Astrocyte of the cerebellum (primary cell): ENCODE measurements around the gene YKT6.
A peak's percentile ranks its signal among the peaks of the same experiment; 100 is the strongest.
"Not testable (repeated sequence)": the region's sequence is repeated elsewhere in the genome, so short reads cannot be mapped to it uniquely, and the experiment has no call there.

Source experiments
- DNase-seq: peaks from one replicate; pipeline ENCODE4 v3.0.0-alpha.2; 2011; ENCODE audit warnings: low read depth
- H3K4me3 ChIP-seq: 2 replicates; pipeline ENCODE4 v1.5.1; 2011; ENCODE audit warnings: mild to moderate bottlenecking, low read depth, low read length, moderate library complexity
- in situ Hi-C: cut with HindIII; loops from 2 replicates; pipeline ENCODE4 v1.10.0; 2017; ENCODE audit warnings: low sequenced_read_pairs
- TF ChIP-seq, protein P1 (sequence below): IDR thresholded peaks from 2 replicates; pipeline ENCODE4 v1.5.1; 2012; ENCODE audit warnings: low read length, low read depth, moderate library complexity, mild to moderate bottlenecking; ENCODE audit errors: missing control alignments

The YKT6 gene

DNA sequence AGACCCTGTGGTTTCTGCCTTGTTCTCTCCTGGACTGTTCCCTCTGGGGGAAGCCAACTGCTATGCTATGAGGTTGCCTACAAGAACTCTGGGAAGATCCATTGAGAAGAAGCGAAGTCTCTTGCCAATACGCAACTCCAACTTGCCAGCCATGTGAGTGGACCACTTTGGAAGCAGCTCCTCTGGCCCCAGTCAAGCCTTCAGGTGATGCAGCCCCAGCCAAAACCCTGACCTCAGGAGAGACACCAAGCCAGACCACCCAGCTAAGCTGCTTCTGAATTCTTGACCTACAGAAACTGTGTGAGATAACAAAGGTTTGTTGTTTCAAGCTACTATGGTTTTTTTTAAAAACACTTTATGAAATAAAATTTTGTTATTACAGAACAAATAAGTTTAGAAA lies 39.4 kb upstream of the YKT6 start:
- TF ChIP-seq, protein P1, sequence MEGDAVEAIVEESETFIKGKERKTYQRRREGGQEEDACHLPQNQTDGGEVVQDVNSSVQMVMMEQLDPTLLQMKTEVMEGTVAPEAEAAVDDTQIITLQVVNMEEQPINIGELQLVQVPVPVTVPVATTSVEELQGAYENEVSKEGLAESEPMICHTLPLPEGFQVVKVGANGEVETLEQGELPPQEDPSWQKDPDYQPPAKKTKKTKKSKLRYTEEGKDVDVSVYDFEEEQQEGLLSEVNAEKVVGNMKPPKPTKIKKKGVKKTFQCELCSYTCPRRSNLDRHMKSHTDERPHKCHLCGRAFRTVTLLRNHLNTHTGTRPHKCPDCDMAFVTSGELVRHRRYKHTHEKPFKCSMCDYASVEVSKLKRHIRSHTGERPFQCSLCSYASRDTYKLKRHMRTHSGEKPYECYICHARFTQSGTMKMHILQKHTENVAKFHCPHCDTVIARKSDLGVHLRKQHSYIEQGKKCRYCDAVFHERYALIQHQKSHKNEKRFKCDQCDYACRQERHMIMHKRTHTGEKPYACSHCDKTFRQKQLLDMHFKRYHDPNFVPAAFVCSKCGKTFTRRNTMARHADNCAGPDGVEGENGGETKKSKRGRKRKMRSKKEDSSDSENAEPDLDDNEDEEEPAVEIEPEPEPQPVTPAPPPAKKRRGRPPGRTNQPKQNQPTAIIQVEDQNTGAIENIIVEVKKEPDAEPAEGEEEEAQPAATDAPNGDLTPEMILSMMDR: no peak
- in situ Hi-C loops: no loop called here
- DNase-seq: no peak
- H3K4me3 ChIP-seq: no peak overlapping the region

DNA sequence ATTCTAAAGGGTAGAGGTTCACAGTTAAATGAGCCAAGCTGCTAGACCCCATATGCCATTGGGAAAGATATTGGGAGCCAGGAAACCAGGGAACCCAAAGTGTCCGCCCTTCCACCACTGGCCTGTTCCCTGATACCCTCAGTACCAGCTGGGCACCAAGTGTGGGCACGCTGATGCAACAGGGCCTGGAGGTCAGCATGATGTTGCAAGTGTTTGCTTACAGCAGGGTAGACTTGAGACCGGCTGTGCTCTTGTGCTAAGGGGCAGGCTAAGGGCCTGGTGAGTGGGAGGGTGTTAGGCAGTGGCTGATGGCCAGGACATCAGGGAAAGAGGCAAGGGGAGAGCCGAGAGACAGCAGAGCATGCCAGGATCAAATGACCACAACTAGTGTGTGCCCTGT lies 38.6 kb upstream of the YKT6 start:
- DNase-seq: no peak
- in situ Hi-C loops: no loop called here
- no peak overlapping the region for H3K4me3 ChIP-seq
- TF ChIP-seq, protein P1: no peak

DNA sequence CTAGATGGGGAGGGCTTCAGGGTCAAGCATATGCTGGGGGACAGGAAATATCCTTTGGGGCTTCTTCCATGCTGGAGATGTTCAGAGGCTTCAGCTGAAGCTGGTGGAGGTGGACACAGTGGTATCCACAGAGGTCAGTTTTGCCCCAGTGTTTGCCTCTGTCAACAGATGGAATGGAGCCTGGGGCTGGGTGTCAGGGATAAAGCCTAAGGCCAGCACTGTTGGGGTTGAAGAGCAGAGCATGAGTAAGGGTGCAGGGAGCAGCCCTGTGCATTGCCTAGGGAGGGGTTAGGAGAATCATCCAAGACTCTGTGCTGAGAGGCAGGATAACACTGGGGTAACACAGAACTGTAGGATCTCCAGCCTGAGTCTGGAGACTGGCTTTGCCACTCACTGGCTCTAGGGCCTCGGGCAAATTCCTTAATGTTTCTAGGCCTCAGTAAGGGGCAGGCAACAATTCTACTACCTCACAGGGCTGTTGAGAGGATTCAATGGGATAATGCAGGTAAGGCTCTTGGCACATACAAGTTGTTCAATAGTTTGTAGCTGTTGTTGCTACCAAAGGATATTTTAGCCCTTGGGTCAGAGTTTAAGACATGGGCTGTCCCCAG lies 37.9 kb upstream of the YKT6 start:
- TF ChIP-seq, protein P1: no peak
- in situ Hi-C loops: no loop called here
- no peak for DNase-seq
- no peak overlapping the region for H3K4me3 ChIP-seq

DNA sequence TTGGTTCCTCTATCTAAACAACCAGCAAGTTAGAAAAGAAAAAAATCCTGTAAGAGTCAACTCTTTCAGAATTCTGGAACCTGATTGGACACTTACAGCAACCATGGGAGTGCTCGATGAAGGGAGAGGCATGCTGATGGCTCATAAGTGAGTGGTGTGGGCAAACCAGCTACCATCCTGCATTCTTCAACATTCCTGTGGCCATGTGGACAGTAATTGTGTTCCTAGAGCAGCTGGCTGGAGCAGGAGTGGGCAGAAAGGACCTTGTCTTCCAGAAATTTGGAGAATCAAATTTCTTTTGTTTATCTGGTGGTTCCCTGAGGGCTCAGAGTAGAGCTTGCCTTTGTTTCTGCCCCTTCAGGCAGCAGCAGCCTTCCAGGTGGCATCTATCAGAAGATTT lies 37.2 kb upstream of the YKT6 start:
- peak; percentile 81 for DNase-seq
- TF ChIP-seq, protein P1: no peak
- in situ Hi-C loops: no loop called here
- no peak overlapping the region for H3K4me3 ChIP-seq

DNA sequence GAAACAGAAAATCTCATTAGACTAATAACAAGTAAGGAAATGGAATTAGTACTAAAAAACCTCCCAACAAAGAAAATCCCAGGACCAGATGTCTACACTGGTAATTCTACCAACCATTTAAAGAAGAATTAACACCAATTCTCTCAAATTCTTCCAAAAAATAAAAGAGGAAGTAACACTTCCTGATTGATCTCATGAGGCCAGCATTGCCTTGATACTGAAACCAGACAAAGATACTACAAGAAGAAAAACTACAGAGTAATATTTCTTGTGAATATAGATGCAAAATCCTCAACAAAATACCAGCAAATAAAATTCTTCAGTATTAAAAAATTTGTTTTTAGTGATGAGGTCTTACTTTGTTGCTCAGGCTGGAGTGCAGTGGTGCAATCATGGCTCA lies 32.9 kb upstream of the YKT6 start:
- in situ Hi-C loops: no loop called here
- TF ChIP-seq, protein P1: no peak
- no peak for DNase-seq
- H3K4me3 ChIP-seq: no peak overlapping the region

DNA sequence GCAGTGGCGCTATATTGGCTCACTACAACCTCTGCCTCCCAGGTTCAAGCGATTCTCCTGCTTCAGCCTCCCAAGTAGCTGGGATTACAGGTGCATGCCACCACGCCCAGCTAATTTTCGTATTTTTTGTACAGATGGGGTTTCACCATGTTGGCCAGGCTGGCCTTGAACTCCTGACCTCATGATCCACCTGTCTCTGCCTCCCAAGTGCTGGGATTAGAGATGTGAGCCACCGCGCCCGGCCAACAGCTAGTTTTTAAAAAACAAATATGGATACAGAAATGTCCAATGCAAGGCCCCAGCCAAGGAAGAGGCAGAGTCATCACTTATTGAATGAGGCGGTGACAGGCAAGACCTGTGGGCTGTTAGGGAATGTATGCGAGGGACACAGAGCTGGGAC lies 28.9 kb upstream of the YKT6 start:
- in situ Hi-C loops, DNase-seq, H3K4me3 ChIP-seq: not testable (repeated sequence)

DNA sequence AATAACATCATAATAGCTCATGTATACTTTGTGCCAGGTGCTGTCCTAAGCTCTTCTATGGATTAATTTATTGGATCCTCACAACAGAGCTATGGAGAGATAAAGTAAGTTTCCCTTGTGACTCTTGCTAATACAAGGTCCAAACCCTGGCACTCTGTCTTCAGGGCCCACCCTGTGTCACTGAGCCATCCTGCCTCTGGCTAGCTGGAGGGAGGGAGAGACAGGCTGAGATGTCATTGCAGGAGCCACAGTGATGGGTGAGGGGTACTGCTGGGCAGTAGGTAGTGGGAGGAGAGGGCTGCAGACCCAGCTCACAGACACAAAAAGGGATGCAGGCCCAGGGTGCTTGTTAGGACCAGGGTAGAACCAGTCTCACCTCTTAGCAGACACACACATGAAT lies 28.4 kb upstream of the YKT6 start:
- H3K4me3 ChIP-seq: no peak overlapping the region
- TF ChIP-seq, protein P1: no peak
- in situ Hi-C loops: no loop called here
- no peak for DNase-seq
